A673 (cell line): Measurements from ENCODE around the gene ARMC8. TPM values are rescaled to one million over a fixed set of nuclear protein-coding genes. Genes with fewer than 3 reads are reported as not detected.

ENCODE experiments used
- BruUV-seq: library from RNA; stranded (reverse); fragments of 400-500 nt; replicated peaks from 2 replicates; lab custom pipeline; 2021; lab: Mats Ljungman, UMichigan
- CTCF ChIA-PET: fragments of 300-600 bp; sonication (Branson Sonifier 250); formaldehyde crosslinking; loops from one replicate; lab custom pipeline; 2022; ENCODE audit warnings: antibody characterized with exemption; lab: Charles Lee
- POLR2A ChIA-PET: fragments of 300-600 bp; sonication (Branson Sonifier 250); formaldehyde crosslinking; loops from one replicate; lab custom pipeline; 2022; ENCODE audit warnings: antibody characterized with exemption; ENCODE audit not compliant: low non-redundant PET; lab: Charles Lee
- DNase-seq: peaks from one replicate; pipeline ENCODE4 v3.0.0-alpha.2; 2015; ENCODE audit warnings: low spot score
- H3K27ac ChIP-seq: fragments of 200-600 bp; sonication (generic); 2 replicates; pipeline ENCODE4 v1.5.1; 2016; ENCODE audit warnings: mixed run types, low read depth, mild to moderate bottlenecking, mixed read lengths, antibody characterized with exemption, low read length; ENCODE audit not compliant: poor library complexity, severe bottlenecking
- H3K27me3 ChIP-seq: fragments of 200-600 bp; sonication (generic); replicated peaks from 2 replicates; pipeline ENCODE4 v1.6.1; 2017; ENCODE audit warnings: mixed run types, low read depth, mild to moderate bottlenecking, mixed read lengths, antibody characterized with exemption, low read length; ENCODE audit not compliant: insufficient read depth, poor library complexity
- H3K36me3 ChIP-seq: fragments of 200-600 bp; sonication (generic); 2 replicates; pipeline ENCODE4 v1.6.1; 2016; ENCODE audit warnings: mixed run types, mild to moderate bottlenecking, mixed read lengths, antibody characterized with exemption, low read length; ENCODE audit not compliant: insufficient read depth, poor library complexity, severe bottlenecking
- H3K4me1 ChIP-seq: fragments of 200-600 bp; sonication (generic); 2 replicates; pipeline ENCODE4 v1.6.1; 2017; ENCODE audit warnings: mixed run types, mild to moderate bottlenecking, mixed read lengths, antibody characterized with exemption, low read length; ENCODE audit not compliant: insufficient read depth, poor library complexity, severe bottlenecking
- H3K4me3 ChIP-seq: fragments of 200-600 bp; sonication (generic); 2 replicates; pipeline ENCODE4 v1.5.1; 2016; ENCODE audit warnings: low read depth, mixed run types, mild to moderate bottlenecking, mixed read lengths, low read length; ENCODE audit not compliant: poor library complexity, severe bottlenecking
- H3K9me3 ChIP-seq: fragments of 200-600 bp; sonication (generic); 2 replicates; pipeline ENCODE4 v1.6.1; 2016; ENCODE audit warnings: mixed run types, low read depth, mild to moderate bottlenecking, mixed read lengths, antibody characterized with exemption, low read length; ENCODE audit not compliant: poor library complexity, severe bottlenecking
- CTCF ChIP-seq: fragments of 300-800, 200-600 bp; sonication (generic); conservative IDR thresholded peaks from 2 replicates; pipeline ENCODE4 v1.5.1; 2017; ENCODE audit warnings: low read depth, mild to moderate bottlenecking, antibody characterized with exemption, low read length, moderate library complexity, mixed read lengths
- EZH2 ChIP-seq: fragments of 200-600 bp; sonication (generic); IDR thresholded peaks from 2 replicates; pipeline ENCODE4 v1.6.1; 2017; ENCODE audit warnings: borderline replicate concordance, low read depth, mild to moderate bottlenecking, mixed read lengths, antibody characterized with exemption, low read length; ENCODE audit not compliant: poor library complexity, severe bottlenecking
- intact Hi-C: fragments of 100-400 bp; cut with micrococcal nuclease; formaldehyde crosslinking; loops from one replicate; pipeline ENCODE4 v1.10.0; 2022; ENCODE audit not compliant: unreplicated experiment
- total RNA-seq: library from RNA; stranded (reverse); gene quantifications from 2 replicates; pipeline ENCODE4 v1.2.3, GENCODE V29; 2021

Gene ARMC8
- total RNA-seq, 1 experiment from 2014 or later: 55.8 TPM

GRCh38 chr3:138340511-138340910 lies 153.4 kb downstream of the ARMC8 start:
- Histone ChIP-seq H3K27me3 (no peaks in the 10 kb centered on the region), H3K4me1 (no peaks in the 10 kb centered on the region), H3K4me3 (no peak overlapping the region), H3K27ac (no peak overlapping the region), H3K36me3 (no peaks in the 10 kb centered on the region), H3K9me3 (no peaks in the 10 kb centered on the region)
- POLR2A ChIA-PET: no interaction called here
- CTCF ChIA-PET: no interaction called here
- no peak for TF ChIP-seq CTCF
- no peak for TF ChIP-seq EZH2
- BruUV-seq: no TSS peak
- intact Hi-C loops: no loop called here
- no peak for DNase-seq

GRCh38 chr3:138344754-138345153 lies 157.7 kb downstream of the ARMC8 start:
- H3K27ac ChIP-seq: no peak overlapping the region
- TF ChIP-seq CTCF: no peak
- no peak for TF ChIP-seq EZH2
- BruUV-seq: no TSS peak
- peaks cover 13% of the 10 kb centered on the region for H3K27me3 ChIP-seq
- ChIA-PET CTCF (no interaction called here), POLR2A (no interaction called here)
- H3K4me1 ChIP-seq: no peaks in the 10 kb centered on the region
- no peaks in the 10 kb centered on the region for H3K9me3 ChIP-seq
- intact Hi-C loops: no loop called here
- DNase-seq: no peak
- H3K4me3 ChIP-seq: no peak overlapping the region
- H3K36me3 ChIP-seq: no peaks in the 10 kb centered on the region

Other genes with a start within 250 kb of the ARMC8 start
- gene CLDN18, start 177.1 kb upstream of the ARMC8 start, total RNA-seq: not detected in 2 replicates
- 3.8 and 8.1 TPM in 2 replicates for gene DZIP1L, start 71.7 kb upstream of the ARMC8 start, total RNA-seq
- not detected in 2 replicates for gene A4GNT, start 54.9 kb upstream of the ARMC8 start, total RNA-seq
- gene DBR1, start 12.4 kb upstream of the ARMC8 start, total RNA-seq: 25.6 and 33.1 TPM in 2 replicates
- not detected in 2 replicates for gene NME9, start 142.6 kb downstream of the ARMC8 start, total RNA-seq
- 0.50 and 0.77 TPM in 2 replicates for gene MRAS, start 161.3 kb downstream of the ARMC8 start, total RNA-seq
- gene ESYT3, start 247.3 kb downstream of the ARMC8 start, total RNA-seq: 0.15 and 0.31 TPM in 2 replicates